ENCODE measurements around the gene GNAI1.

DNA sequence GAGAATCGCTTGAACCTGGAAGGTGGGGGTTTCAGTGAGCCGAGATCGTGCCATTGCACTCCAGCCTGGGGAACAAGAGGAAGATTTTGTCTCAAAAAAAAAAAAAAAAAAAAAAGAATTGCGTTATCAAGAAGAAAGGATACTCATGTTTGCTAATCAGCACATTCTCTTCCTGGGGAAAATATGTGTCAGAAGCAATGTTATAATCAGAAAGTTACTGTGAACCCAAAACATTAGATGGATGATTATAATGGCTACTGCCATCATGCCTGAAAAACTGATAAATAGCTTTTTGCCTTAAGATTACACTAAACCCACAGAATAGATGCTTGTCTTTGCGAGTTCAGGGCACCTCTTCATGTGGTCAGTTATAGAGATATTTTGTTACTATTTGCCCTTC is 24.3 kb upstream of the GNAI1 start:
- TF ChIP-seq, protein P1, sequence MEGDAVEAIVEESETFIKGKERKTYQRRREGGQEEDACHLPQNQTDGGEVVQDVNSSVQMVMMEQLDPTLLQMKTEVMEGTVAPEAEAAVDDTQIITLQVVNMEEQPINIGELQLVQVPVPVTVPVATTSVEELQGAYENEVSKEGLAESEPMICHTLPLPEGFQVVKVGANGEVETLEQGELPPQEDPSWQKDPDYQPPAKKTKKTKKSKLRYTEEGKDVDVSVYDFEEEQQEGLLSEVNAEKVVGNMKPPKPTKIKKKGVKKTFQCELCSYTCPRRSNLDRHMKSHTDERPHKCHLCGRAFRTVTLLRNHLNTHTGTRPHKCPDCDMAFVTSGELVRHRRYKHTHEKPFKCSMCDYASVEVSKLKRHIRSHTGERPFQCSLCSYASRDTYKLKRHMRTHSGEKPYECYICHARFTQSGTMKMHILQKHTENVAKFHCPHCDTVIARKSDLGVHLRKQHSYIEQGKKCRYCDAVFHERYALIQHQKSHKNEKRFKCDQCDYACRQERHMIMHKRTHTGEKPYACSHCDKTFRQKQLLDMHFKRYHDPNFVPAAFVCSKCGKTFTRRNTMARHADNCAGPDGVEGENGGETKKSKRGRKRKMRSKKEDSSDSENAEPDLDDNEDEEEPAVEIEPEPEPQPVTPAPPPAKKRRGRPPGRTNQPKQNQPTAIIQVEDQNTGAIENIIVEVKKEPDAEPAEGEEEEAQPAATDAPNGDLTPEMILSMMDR (IDR thresholded peaks at IDR 0.05): no peak
- no peak for TF ChIP-seq POLR2A (IDR thresholded peaks at IDR 0.05)

Measured in right lobe of liver (tissue), 4 donors.